Measurements from ENCODE around the gene CBY2. TPM values are rescaled to one million over a fixed set of nuclear protein-coding genes. Genes with fewer than 3 reads are reported as not detected.

Gene CBY2
- total RNA-seq, 1 experiment from 2014 or later, result not detected

DNA sequence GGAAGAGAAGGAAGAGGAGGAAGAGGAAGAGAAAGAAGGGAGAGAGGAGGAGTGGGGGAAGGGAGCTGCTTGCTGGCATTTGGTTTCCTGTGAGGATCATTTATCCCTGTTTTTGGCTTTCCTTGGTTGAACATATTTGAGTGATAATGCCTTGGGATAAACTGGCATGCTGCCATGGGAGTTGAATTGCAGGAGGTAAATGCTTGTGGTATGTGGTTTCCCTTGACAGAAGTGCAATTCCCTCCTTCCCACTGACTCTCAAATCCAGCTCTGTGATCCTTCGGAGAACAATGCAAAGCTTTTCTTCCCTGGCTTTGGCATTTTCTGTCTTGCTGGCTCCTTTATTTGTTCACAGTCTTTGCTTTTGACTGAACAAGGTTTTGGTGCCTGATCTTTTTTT is 27.2 kb upstream of the CBY2 start:
- Mint-ChIP-seq H3K27me3 (ENCODE audit: low read depth) (no peaks in the 10 kb centered on the region; the same call in 1 of the 2 replicates), H3K9me3 (peaks cover 2 to 5% of the 10 kb centered on the region in 2 experiments; a peak in 2 of 5 replicates), H3K27ac (no peak overlapping the region), H3K4me1 (peaks cover 37 to 49% of the 10 kb centered on the region in 2 experiments), H3K4me3 (peak overlapping the region in 1 of 2 experiments; percentile 37; a peak in 1 of 5 replicates), H3K36me3 (ENCODE audit: insufficient read depth in 1 of 3, low read depth in 3 of 3) (peaks cover 2 to 5% (median 4%) of the 10 kb centered on the region in 3 experiments; a peak in 5 of 7 replicates)
- Histone ChIP-seq H3K79me1 (ENCODE audit: insufficient read depth, low read depth, low read length, poor library complexity, severe bottlenecking) (no peaks in the 10 kb centered on the region), H3K56ac (ENCODE audit: insufficient read length, low read depth, low read length) (no peak overlapping the region), H2BK20ac (ENCODE audit: low read depth, low read length, poor library complexity, severe bottlenecking) (no peak overlapping the region), H4K8ac (replicated peaks; ENCODE audit: insufficient read length, low read depth, low read length) (no peak overlapping the region), H3K9ac (ENCODE audit: extremely low read depth, insufficient read length, low read length) (no peak overlapping the region), H3K4me1 (ENCODE audit: insufficient read depth, low read length) (peaks cover 13% of the 10 kb centered on the region), H2BK12ac (ENCODE audit: insufficient read length, low read depth, low read length) (no peak overlapping the region), H2BK5ac (ENCODE audit: insufficient read length, low read length) (no peak overlapping the region), H3K27me3 (ENCODE audit: insufficient read depth, low read length) (no peaks in the 10 kb centered on the region), H3T11ph (ENCODE audit: low read length) (no peak overlapping the region), H3K23ac (ENCODE audit: insufficient read length, low read depth, low read length) (no peak overlapping the region), H3K79me2 (ENCODE audit: insufficient read depth, low read length) (no peaks in the 10 kb centered on the region), H3K4me2 (ENCODE audit: insufficient read depth, insufficient read length, low read length) (no peak overlapping the region), H3K9me3 (ENCODE audit: control insufficient read depth, low read depth, low read length) (no peaks in the 10 kb centered on the region), H3K23me2 (ENCODE audit: insufficient read length, low read depth, low read length, poor library complexity, severe bottlenecking) (no peaks in the 10 kb centered on the region), H4K20me1 (ENCODE audit: control insufficient read depth, insufficient read depth, insufficient read length) (no peaks in the 10 kb centered on the region), H2BK15ac (ENCODE audit: low read depth, low read length) (no peak overlapping the region), H3K27ac (ENCODE audit: insufficient read length, low read depth, low read length) (no peak overlapping the region), H2AFZ (ENCODE audit: low read length) (no peak overlapping the region), H4K91ac (ENCODE audit: insufficient read length, low read depth, low read length) (no peak overlapping the region), H3K18ac (ENCODE audit: insufficient read length, low read depth, low read length) (no peak overlapping the region), H2AK5ac (ENCODE audit: insufficient read length, low read length) (no peak overlapping the region), H2BK120ac (ENCODE audit: low read depth, low read length, poor library complexity, severe bottlenecking) (no peak overlapping the region), H3K14ac (ENCODE audit: insufficient read depth, low read length) (no peak overlapping the region), H4K5ac (ENCODE audit: insufficient read length, low read depth, low read length) (no peak overlapping the region), H3K4ac (ENCODE audit: low read depth, low read length) (no peak overlapping the region)
- no CpG with 5 or more reads among the region's 1 CpG for WGBS (ENCODE audit: extremely low coverage, insufficient read length, low lambda C conversion rate)
- DNase-seq, result no peak
- TF ChIP-seq, protein P1, sequence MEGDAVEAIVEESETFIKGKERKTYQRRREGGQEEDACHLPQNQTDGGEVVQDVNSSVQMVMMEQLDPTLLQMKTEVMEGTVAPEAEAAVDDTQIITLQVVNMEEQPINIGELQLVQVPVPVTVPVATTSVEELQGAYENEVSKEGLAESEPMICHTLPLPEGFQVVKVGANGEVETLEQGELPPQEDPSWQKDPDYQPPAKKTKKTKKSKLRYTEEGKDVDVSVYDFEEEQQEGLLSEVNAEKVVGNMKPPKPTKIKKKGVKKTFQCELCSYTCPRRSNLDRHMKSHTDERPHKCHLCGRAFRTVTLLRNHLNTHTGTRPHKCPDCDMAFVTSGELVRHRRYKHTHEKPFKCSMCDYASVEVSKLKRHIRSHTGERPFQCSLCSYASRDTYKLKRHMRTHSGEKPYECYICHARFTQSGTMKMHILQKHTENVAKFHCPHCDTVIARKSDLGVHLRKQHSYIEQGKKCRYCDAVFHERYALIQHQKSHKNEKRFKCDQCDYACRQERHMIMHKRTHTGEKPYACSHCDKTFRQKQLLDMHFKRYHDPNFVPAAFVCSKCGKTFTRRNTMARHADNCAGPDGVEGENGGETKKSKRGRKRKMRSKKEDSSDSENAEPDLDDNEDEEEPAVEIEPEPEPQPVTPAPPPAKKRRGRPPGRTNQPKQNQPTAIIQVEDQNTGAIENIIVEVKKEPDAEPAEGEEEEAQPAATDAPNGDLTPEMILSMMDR (conservative IDR thresholded peaks at IDR 0.05), result no peak
